Left forelimb (tissue), 1 donor: ENCODE data around the gene FLAD1.
"Not testable (repeated sequence)": the region's sequence is repeated elsewhere in the genome, so short reads cannot be mapped to it uniquely, and the experiment has no call there.

ENCODE experiments used
- DNase-seq: peaks from one replicate; pipeline ENCODE4 v3.0.0-alpha.2; 2018; ENCODE audit warnings: low spot score

FLAD1 gene

GRCh38 chr1:154969246-154969645 lies 13.9 kb upstream of the FLAD1 start:
- no peak for DNase-seq

GRCh38 chr1:154969860-154970452 lies 13.2 kb upstream of the FLAD1 start:
- no peak for DNase-seq

GRCh38 chr1:154970631-154971340 lies 12.4 kb upstream of the FLAD1 start, which contains the start of gene SHC1:
TSS of gene SHC1 (minus strand) at chr1:154970747. CDS start at chr1:154970526, 221 bp downstream.
- DNase-seq = peak; percentile 95

GRCh38 chr1:154971341-154971998 lies 11.7 kb upstream of the FLAD1 start:
- DNase-seq = no peak

- DNase-seq = no peak
Observed at GRCh38 chr1:154972213-154972516, 11.0 kb upstream of the FLAD1 start.

- no peak for DNase-seq
Observed at GRCh38 chr1:154972517-154973343, 10.4 kb upstream of the FLAD1 start.

- DNase-seq = peak; percentile 93
Observed at GRCh38 chr1:154973344-154974101, 9.6 kb upstream of the FLAD1 start.

- peak; percentile 99 for DNase-seq
Observed at GRCh38 chr1:154974102-154974807, 8.9 kb upstream of the FLAD1 start, which contains the start of gene CKS1B. TSS of gene CKS1B (plus strand) at chr1:154974681. CDS start at chr1:154974746, 65 bp downstream.

- DNase-seq = no peak
Observed at GRCh38 chr1:154974808-154975408, 8.2 kb upstream of the FLAD1 start.

- peak; percentile 81 for DNase-seq
Observed at GRCh38 chr1:154975409-154976059, 7.6 kb upstream of the FLAD1 start.

GRCh38 chr1:154977762-154978161 lies 5.4 kb upstream of the FLAD1 start:
- not testable (repeated sequence) for DNase-seq

- no peak for DNase-seq
Observed at GRCh38 chr1:154978360-154978759, 4.8 kb upstream of the FLAD1 start.

- DNase-seq = no peak
Observed at GRCh38 chr1:154982341-154982740, 803 bp upstream of the FLAD1 start.

- no peak for DNase-seq
Observed at GRCh38 chr1:154983776-154984466, 777 bp downstream of the FLAD1 start.

GRCh38 chr1:154986736-154987135 lies 3.6 kb downstream of the FLAD1 start:
- DNase-seq = not testable (repeated sequence)

- no peak for DNase-seq
Observed at GRCh38 chr1:154987326-154987725, 4.2 kb downstream of the FLAD1 start.

- no peak for DNase-seq
Observed at GRCh38 chr1:154988058-154988954, 5.2 kb downstream of the FLAD1 start.

GRCh38 chr1:154989195-154989860 lies 6.2 kb downstream of the FLAD1 start:
- DNase-seq = no peak
